HL-60 (cell line): ENCODE data around the gene CUL1.

ENCODE experiments used
- DNase-seq, 2 experiments: peaks; one replicate each; pipeline ENCODE4 v3.0.0-alpha.2; 2010 to 2020; ENCODE audit warnings: low read depth in 1 of 2, low spot score in 1 of 2
- H3K27ac ChIP-seq: fragments of 250-450 bp; sonication (Bioruptor Pico); replicated peaks from 2 replicates; pipeline ENCODE4 v1.5.1; 2020; ENCODE audit warnings: mild to moderate bottlenecking, moderate library complexity
- H3K27me3 ChIP-seq: fragments of 250-450 bp; sonication (Bioruptor Pico); 2 replicates; pipeline ENCODE4 v1.5.1; 2021; ENCODE audit warnings: mild to moderate bottlenecking, moderate library complexity; ENCODE audit not compliant: insufficient read depth, poor library complexity, severe bottlenecking
- H3K4me3 ChIP-seq: replicated peaks from 2 replicates; pipeline ENCODE4 v1.5.1; 2011; ENCODE audit warnings: mild to moderate bottlenecking, control low read depth, low read length; ENCODE audit not compliant: insufficient read depth
- CTCF ChIP-seq: IDR thresholded peaks from one replicate; pipeline ENCODE4 v1.5.1; 2011; ENCODE audit warnings: low read length, control low read depth, inconsistent platforms; ENCODE audit not compliant: insufficient read depth
- GABPA ChIP-seq: IDR thresholded peaks from 2 replicates; pipeline ENCODE4 v1.6.1; 2012; ENCODE audit warnings: low read depth
- POLR2AphosphoS5 ChIP-seq: IDR thresholded peaks from 2 replicates; pipeline ENCODE4 v1.6.1; 2012; ENCODE audit warnings: low read depth
- REST ChIP-seq: IDR thresholded peaks from 2 replicates; pipeline ENCODE4 v1.6.1; 2012; ENCODE audit warnings: low read depth; ENCODE audit not compliant: insufficient replicate concordance
- SPI1 ChIP-seq: IDR thresholded peaks from 2 replicates; pipeline ENCODE4 v1.6.1; 2012; ENCODE audit warnings: low read depth, mild to moderate bottlenecking, borderline replicate concordance

CUL1 gene

GRCh38 chr7:148665221-148665620 is 33.5 kb upstream of the CUL1 start:
- Histone ChIP-seq H3K27ac (no peak overlapping the region), H3K27me3 (no peaks in the 10 kb centered on the region), H3K4me3 (no peak overlapping the region)
- DNase-seq, result no peak
- no peak for TF ChIP-seq SPI1
- no peak for TF ChIP-seq POLR2AphosphoS5
- no peak for TF ChIP-seq CTCF
- no peak for TF ChIP-seq REST
- TF ChIP-seq GABPA, result no peak

- DNase-seq, result no peak
- Histone ChIP-seq H3K4me3 (no peak overlapping the region), H3K27me3 (no peaks in the 10 kb centered on the region), H3K27ac (no peak overlapping the region)
- TF ChIP-seq SPI1 (no peak), GABPA (no peak), POLR2AphosphoS5 (no peak), CTCF (no peak), REST (no peak)
These were observed 28.8 kb upstream of the CUL1 start for GRCh38 chr7:148669927-148670326.

- Histone ChIP-seq H3K27ac (no peak overlapping the region), H3K27me3 (no peaks in the 10 kb centered on the region), H3K4me3 (no peak overlapping the region)
- TF ChIP-seq POLR2AphosphoS5 (no peak), REST (no peak), CTCF (no peak), SPI1 (no peak), GABPA (no peak)
- DNase-seq, result no peak
These were observed 28.3 kb upstream of the CUL1 start for GRCh38 chr7:148670374-148670773.
